ENCODE measurements around the gene GPM6B.

The GPM6B gene

DNA sequence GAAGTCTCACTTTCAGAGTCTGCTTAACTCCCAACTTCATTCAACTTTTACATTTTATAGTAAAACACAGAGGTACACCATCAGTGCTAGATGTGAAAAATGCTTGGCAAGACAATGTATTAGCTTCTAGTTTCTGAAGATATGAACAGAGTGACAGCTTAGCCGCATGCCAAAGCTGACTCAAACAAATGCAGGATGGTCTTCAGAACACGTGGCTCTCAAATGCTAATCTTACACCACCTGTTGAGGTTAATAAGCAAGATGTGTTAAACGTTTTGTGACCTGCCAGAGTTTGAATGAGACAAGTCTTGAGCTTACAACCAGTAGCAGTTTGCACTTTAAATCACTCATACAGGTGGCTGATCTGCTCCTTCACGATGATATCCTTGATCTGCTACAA is 18.9 kb upstream of the GPM6B start:
- Histone ChIP-seq H3K9ac (no peak overlapping the region), H3K79me2 (no peaks in the 10 kb centered on the region)
- TF ChIP-seq, protein P1, sequence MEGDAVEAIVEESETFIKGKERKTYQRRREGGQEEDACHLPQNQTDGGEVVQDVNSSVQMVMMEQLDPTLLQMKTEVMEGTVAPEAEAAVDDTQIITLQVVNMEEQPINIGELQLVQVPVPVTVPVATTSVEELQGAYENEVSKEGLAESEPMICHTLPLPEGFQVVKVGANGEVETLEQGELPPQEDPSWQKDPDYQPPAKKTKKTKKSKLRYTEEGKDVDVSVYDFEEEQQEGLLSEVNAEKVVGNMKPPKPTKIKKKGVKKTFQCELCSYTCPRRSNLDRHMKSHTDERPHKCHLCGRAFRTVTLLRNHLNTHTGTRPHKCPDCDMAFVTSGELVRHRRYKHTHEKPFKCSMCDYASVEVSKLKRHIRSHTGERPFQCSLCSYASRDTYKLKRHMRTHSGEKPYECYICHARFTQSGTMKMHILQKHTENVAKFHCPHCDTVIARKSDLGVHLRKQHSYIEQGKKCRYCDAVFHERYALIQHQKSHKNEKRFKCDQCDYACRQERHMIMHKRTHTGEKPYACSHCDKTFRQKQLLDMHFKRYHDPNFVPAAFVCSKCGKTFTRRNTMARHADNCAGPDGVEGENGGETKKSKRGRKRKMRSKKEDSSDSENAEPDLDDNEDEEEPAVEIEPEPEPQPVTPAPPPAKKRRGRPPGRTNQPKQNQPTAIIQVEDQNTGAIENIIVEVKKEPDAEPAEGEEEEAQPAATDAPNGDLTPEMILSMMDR (IDR thresholded peaks at IDR 0.05) = no peak

GRCh38 chrX:13834355-13834754 is 17.5 kb upstream of the GPM6B start:
- Histone ChIP-seq H3K4me2 (ENCODE audit: low read length) (no peak overlapping the region), H3K4me1 (no peaks in the 10 kb centered on the region)
- TF ChIP-seq, protein P1 (IDR thresholded peaks at IDR 0.05) = no peak

More for the DNA sequence above, 18.9 kb upstream of the GPM6B start:
- Histone ChIP-seq H3K4me3 (ENCODE audit: low read depth, low read length) (no peak overlapping the region), H3K27me3 (ENCODE audit: control insufficient read depth, insufficient read depth, low read length) (no peaks in the 10 kb centered on the region), H3K4me1 (no peaks in the 10 kb centered on the region), H2AFZ (no peak overlapping the region), H3K4me2 (ENCODE audit: low read length) (no peak overlapping the region), H3K36me3 (ENCODE audit: control insufficient read depth, insufficient read depth, low read length) (no peaks in the 10 kb centered on the region), H3K27ac (no peak overlapping the region), H3K9me3 (ENCODE audit: control insufficient read depth, low read length) (no peaks in the 10 kb centered on the region)

GRCh38 chrX:13829983-13830382 is 13.1 kb upstream of the GPM6B start:
- H3K27ac ChIP-seq = no peak overlapping the region
- no peaks in the 10 kb centered on the region for H3K79me2 ChIP-seq
- no peaks in the 10 kb centered on the region for H3K4me1 ChIP-seq
- H3K36me3 ChIP-seq (ENCODE audit: control insufficient read depth, insufficient read depth, low read length) = no peaks in the 10 kb centered on the region
- TF ChIP-seq, protein P1 (IDR thresholded peaks at IDR 0.05) = no peak
- H2AFZ ChIP-seq = no peak overlapping the region
- no peaks in the 10 kb centered on the region for H3K9me3 ChIP-seq (ENCODE audit: control insufficient read depth, low read length)
- no peak overlapping the region for H3K9ac ChIP-seq
- H3K4me3 ChIP-seq (ENCODE audit: low read depth, low read length) = no peak overlapping the region
- no peak overlapping the region for H3K4me2 ChIP-seq (ENCODE audit: low read length)
- H3K27me3 ChIP-seq (ENCODE audit: control insufficient read depth, insufficient read depth, low read length) = no peaks in the 10 kb centered on the region

More at GRCh38 chrX:13834355-13834754, 17.5 kb upstream of the GPM6B start:
- Histone ChIP-seq H3K4me3 (ENCODE audit: low read depth, low read length) (no peak overlapping the region), H3K9me3 (ENCODE audit: control insufficient read depth, low read length) (no peaks in the 10 kb centered on the region), H3K27ac (no peak overlapping the region), H2AFZ (no peak overlapping the region), H3K9ac (no peak overlapping the region), H3K79me2 (no peaks in the 10 kb centered on the region), H3K27me3 (ENCODE audit: control insufficient read depth, insufficient read depth, low read length) (no peaks in the 10 kb centered on the region), H3K36me3 (ENCODE audit: control insufficient read depth, insufficient read depth, low read length) (no peaks in the 10 kb centered on the region)

DNA sequence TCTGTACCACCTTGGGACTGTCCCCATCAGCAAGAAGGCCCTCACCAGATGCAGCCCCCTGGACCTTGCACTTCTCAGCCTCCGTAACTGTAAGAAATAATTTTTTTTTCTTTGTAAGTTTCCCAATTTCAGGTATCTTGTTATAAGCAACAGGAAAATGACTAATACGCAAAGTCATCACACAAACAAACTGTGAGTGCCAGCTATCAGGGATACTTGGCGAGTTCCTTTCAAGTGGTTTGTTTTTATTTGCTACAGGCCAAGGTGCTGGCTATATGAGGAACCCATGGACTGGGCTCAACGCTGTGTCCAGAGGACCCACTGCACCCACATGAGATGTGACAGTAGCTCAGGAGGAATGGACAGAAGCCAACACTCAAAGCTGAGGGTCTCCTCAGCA is 11.5 kb upstream of the GPM6B start:
- no peaks in the 10 kb centered on the region for H3K27me3 ChIP-seq (ENCODE audit: control insufficient read depth, insufficient read depth, low read length)
- no peak overlapping the region for H2AFZ ChIP-seq
- TF ChIP-seq, protein P1 (IDR thresholded peaks at IDR 0.05) = no peak
- no peak overlapping the region for H3K9ac ChIP-seq
- H3K79me2 ChIP-seq = no peaks in the 10 kb centered on the region
- H3K27ac ChIP-seq = no peak overlapping the region
- H3K4me3 ChIP-seq (ENCODE audit: low read depth, low read length) = no peak overlapping the region
- H3K4me2 ChIP-seq (ENCODE audit: low read length) = no peak overlapping the region
- no peaks in the 10 kb centered on the region for H3K36me3 ChIP-seq (ENCODE audit: control insufficient read depth, insufficient read depth, low read length)
- H3K9me3 ChIP-seq (ENCODE audit: control insufficient read depth, low read length) = no peaks in the 10 kb centered on the region
- H3K4me1 ChIP-seq = no peaks in the 10 kb centered on the region

DNA sequence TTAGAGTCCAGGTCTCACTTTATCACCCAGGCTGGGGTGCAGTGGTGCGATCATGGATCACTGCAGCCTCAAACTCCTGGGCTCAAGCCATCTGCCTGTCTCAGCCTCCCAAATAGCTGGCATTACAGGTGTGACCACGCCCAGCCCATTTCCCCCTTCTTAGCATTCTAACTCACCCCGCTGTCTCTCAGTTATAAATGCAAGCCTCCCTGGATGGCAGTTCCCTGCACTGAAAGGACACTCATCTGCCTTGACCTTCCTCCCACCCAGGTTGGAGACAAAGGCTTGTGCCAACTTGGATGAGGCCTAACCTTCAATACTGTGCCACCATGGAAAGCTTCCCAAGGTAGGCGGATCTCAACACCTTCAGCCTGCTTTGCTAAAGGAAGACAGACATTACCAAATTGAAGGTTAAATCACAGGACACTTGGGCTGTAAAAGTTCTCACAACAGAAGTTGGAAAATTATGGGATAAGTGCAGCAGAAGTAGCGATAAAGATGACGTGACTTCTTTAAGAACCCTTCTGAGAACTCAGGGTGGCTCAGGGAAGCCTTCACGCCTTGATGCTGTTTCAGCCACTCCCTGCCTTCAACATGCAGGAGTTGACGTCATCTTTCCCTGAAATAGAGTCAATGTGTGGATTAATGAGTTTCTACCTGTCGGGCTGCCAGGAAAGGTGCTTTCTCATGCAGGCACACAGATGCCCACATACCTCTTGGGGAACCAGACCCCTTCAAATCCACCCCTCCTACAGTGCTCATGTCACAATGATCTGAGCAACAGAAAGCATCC is 10.6 kb upstream of the GPM6B start:
- Histone ChIP-seq H3K9me3 (ENCODE audit: control insufficient read depth, low read length) (no peaks in the 10 kb centered on the region), H3K9ac (no peak overlapping the region), H3K27me3 (ENCODE audit: control insufficient read depth, insufficient read depth, low read length) (no peaks in the 10 kb centered on the region), H3K4me1 (no peaks in the 10 kb centered on the region), H3K36me3 (ENCODE audit: control insufficient read depth, insufficient read depth, low read length) (no peaks in the 10 kb centered on the region), H3K27ac (no peak overlapping the region), H3K4me3 (ENCODE audit: low read depth, low read length) (no peak overlapping the region), H3K79me2 (no peaks in the 10 kb centered on the region), H2AFZ (no peak overlapping the region), H3K4me2 (ENCODE audit: low read length) (no peak overlapping the region)
- TF ChIP-seq, protein P1 (IDR thresholded peaks at IDR 0.05) = no peak
